Measurements from ENCODE around the gene NCOR1.

- TF ChIP-seq CTCF (IDR thresholded peaks at IDR 0.05; ENCODE audit: insufficient read depth, low read length, poor library complexity, severe bottlenecking) (no peak), EZH2phosphoT487 (conservative IDR thresholded peaks at IDR 0.05; ENCODE audit: low read length) (no peak)
Measured at GRCh38 chr17:16171613-16172012, 43.7 kb downstream of the NCOR1 start.
